Trophoblast cell (in vitro differentiated cells and primary cell): Measurements from ENCODE around the gene KIF2B.

Experiments used
- DNase-seq, 2 donors: peaks; one replicate each; pipeline ENCODE4 v3.0.0-alpha.2; 2016
- H2AFZ ChIP-seq: 2 replicates; pipeline ENCODE4 v1.6.1; 2013; ENCODE audit warnings: low read length, moderate library complexity, mild to moderate bottlenecking; ENCODE audit not compliant: insufficient read depth, poor library complexity
- H2AK5ac ChIP-seq: 2 replicates; pipeline ENCODE4 v1.6.1; 2013; ENCODE audit warnings: mild to moderate bottlenecking, low read length
- H2BK120ac ChIP-seq: 2 replicates; pipeline ENCODE4 v1.6.1; 2013; ENCODE audit warnings: low read length, mild to moderate bottlenecking, moderate library complexity; ENCODE audit not compliant: insufficient read depth, poor library complexity
- H2BK12ac ChIP-seq: 2 replicates; pipeline ENCODE4 v1.6.1; 2013; ENCODE audit warnings: mild to moderate bottlenecking, low read length, moderate library complexity
- H2BK5ac ChIP-seq: 2 replicates; pipeline ENCODE4 v1.6.1; 2013; ENCODE audit warnings: low read length, low read depth, moderate library complexity, mild to moderate bottlenecking; ENCODE audit not compliant: poor library complexity
- H3K14ac ChIP-seq: 2 replicates; pipeline ENCODE4 v1.6.1; 2013; ENCODE audit warnings: mild to moderate bottlenecking, low read length
- H3K18ac ChIP-seq: 2 replicates; pipeline ENCODE4 v1.6.1; 2013; ENCODE audit warnings: mild to moderate bottlenecking, low read length
- H3K23ac ChIP-seq: 2 replicates; pipeline ENCODE4 v1.6.1; 2013; ENCODE audit warnings: low read length
- H3K27ac ChIP-seq: 2 replicates; pipeline ENCODE4 v1.5.1; 2013; ENCODE audit warnings: low read depth, mild to moderate bottlenecking, inconsistent platforms, low read length, moderate library complexity
- H3K27me3 ChIP-seq: 2 replicates; pipeline ENCODE4 v1.6.1; 2013; ENCODE audit warnings: inconsistent platforms, mild to moderate bottlenecking, low read length, moderate library complexity; ENCODE audit not compliant: insufficient read depth
- H3K36me3 ChIP-seq, 2 experiments: 1 replicate in 1 of 2; 2 replicates in 1 of 2; pipeline ENCODE4 v1.6.1; 2013; ENCODE audit warnings: low read length in 2 of 2, mild to moderate bottlenecking in 2 of 2, moderate library complexity in 1 of 2; ENCODE audit not compliant: insufficient read depth in 2 of 2, control insufficient read depth in 1 of 2
- H3K4ac ChIP-seq: 2 replicates; pipeline ENCODE4 v1.6.1; 2013; ENCODE audit warnings: low read depth, mild to moderate bottlenecking, low read length, moderate library complexity
- H3K4me1 ChIP-seq, 2 experiments: 1 replicate in 1 of 2; 2 replicates in 1 of 2; pipeline ENCODE4 v1.6.1; 2013; ENCODE audit warnings: low read length in 2 of 2, mild to moderate bottlenecking in 2 of 2, moderate library complexity in 1 of 2; ENCODE audit not compliant: insufficient read depth in 2 of 2, control insufficient read depth in 1 of 2
- H3K4me2 ChIP-seq: 2 replicates; pipeline ENCODE4 v1.6.1; 2013; ENCODE audit warnings: inconsistent platforms, mild to moderate bottlenecking, low read length, moderate library complexity
- H3K4me3 ChIP-seq: 2 replicates; pipeline ENCODE4 v1.5.1; 2013; ENCODE audit warnings: mild to moderate bottlenecking, low read depth, low read length, inconsistent platforms
- H3K79me1 ChIP-seq: one replicate; pipeline ENCODE4 v1.6.1; 2013; ENCODE audit warnings: low read length
- H3K79me2 ChIP-seq: 2 replicates; pipeline ENCODE4 v1.6.1; 2013; ENCODE audit warnings: low read length, mild to moderate bottlenecking; ENCODE audit not compliant: control insufficient read depth, insufficient read depth, poor library complexity
- H3K9ac ChIP-seq: 2 replicates; pipeline ENCODE4 v1.6.1; 2013; ENCODE audit warnings: mild to moderate bottlenecking, low read length
- H3K9me3 ChIP-seq: 2 replicates; pipeline ENCODE4 v1.6.1; 2013; ENCODE audit warnings: low read depth, mild to moderate bottlenecking, control low read depth, inconsistent platforms, low read length; ENCODE audit not compliant: insufficient read depth
- H4K12ac ChIP-seq: 2 replicates; pipeline ENCODE4 v1.6.1; 2013; ENCODE audit warnings: low read depth, mild to moderate bottlenecking, low read length, moderate library complexity
- H4K8ac ChIP-seq: 2 replicates; pipeline ENCODE4 v1.6.1; 2013; ENCODE audit warnings: low read depth, mild to moderate bottlenecking, low read length, moderate library complexity
- H4K91ac ChIP-seq: one replicate; pipeline ENCODE4 v1.6.1; 2013; ENCODE audit warnings: low read depth, mild to moderate bottlenecking, low read length, moderate library complexity
- WGBS: extraction: QIAGEN DNeasy Blood & Tissue Kit; methylation state at CpG from one replicate; pipeline ENCODE4 v1.1.7; 2013; ENCODE audit warnings: missing lambda C conversion rate; ENCODE audit not compliant: insufficient read length, insufficient coverage; ENCODE audit errors: extremely low coverage; 5-methylcytosine and 5-hydroxymethylcytosine counted together

KIF2B gene

GRCh38 chr17:53804437-53804836 lies 18.3 kb upstream of the KIF2B start:
- Histone ChIP-seq H3K9ac (no peak overlapping the region), H2AK5ac (no peak overlapping the region), H3K27me3 (no peaks in the 10 kb centered on the region), H2AFZ (no peak overlapping the region), H3K4me1 (no peaks in the 10 kb centered on the region), H2BK5ac (no peak overlapping the region), H3K4me2 (no peak overlapping the region), H4K8ac (no peak overlapping the region), H2BK120ac (no peak overlapping the region), H3K4ac (no peak overlapping the region), H3K23ac (no peak overlapping the region), H3K4me3 (no peak overlapping the region), H3K9me3 (no peaks in the 10 kb centered on the region), H4K12ac (no peak overlapping the region), H3K79me1 (no peaks in the 10 kb centered on the region), H3K14ac (no peak overlapping the region), H3K18ac (no peak overlapping the region), H3K36me3 (no peaks in the 10 kb centered on the region), H4K91ac (no peak overlapping the region), H3K27ac (no peak overlapping the region), H2BK12ac (no peak overlapping the region), H3K79me2 (no peaks in the 10 kb centered on the region)
- no peak for DNase-seq
- no CpG with 5 or more reads among the region's 5 CpGs for WGBS

GRCh38 chr17:53806473-53806872 lies 16.3 kb upstream of the KIF2B start:
- Histone ChIP-seq H2AFZ (no peak overlapping the region), H3K9me3 (no peaks in the 10 kb centered on the region)

GRCh38 chr17:53807286-53807685 lies 15.4 kb upstream of the KIF2B start:
- Histone ChIP-seq H2BK12ac (no peak overlapping the region), H3K36me3 (no peaks in the 10 kb centered on the region), H2BK120ac (no peak overlapping the region)

More at GRCh38 chr17:53806473-53806872, 16.3 kb upstream of the KIF2B start:
- Histone ChIP-seq H4K91ac (no peak overlapping the region), H3K23ac (no peak overlapping the region), H3K27me3 (no peaks in the 10 kb centered on the region), H3K14ac (no peak overlapping the region), H3K9ac (no peak overlapping the region), H4K12ac (no peak overlapping the region), H2BK12ac (no peak overlapping the region), H3K79me1 (no peaks in the 10 kb centered on the region), H4K8ac (no peak overlapping the region), H3K79me2 (no peaks in the 10 kb centered on the region), H2AK5ac (no peak overlapping the region), H3K36me3 (no peaks in the 10 kb centered on the region), H3K4ac (no peak overlapping the region), H2BK120ac (no peak overlapping the region), H3K27ac (no peak overlapping the region), H2BK5ac (no peak overlapping the region), H3K4me3 (no peak overlapping the region), H3K18ac (no peak overlapping the region), H3K4me1 (no peaks in the 10 kb centered on the region), H3K4me2 (no peak overlapping the region)
- DNase-seq = no peak

DNA sequence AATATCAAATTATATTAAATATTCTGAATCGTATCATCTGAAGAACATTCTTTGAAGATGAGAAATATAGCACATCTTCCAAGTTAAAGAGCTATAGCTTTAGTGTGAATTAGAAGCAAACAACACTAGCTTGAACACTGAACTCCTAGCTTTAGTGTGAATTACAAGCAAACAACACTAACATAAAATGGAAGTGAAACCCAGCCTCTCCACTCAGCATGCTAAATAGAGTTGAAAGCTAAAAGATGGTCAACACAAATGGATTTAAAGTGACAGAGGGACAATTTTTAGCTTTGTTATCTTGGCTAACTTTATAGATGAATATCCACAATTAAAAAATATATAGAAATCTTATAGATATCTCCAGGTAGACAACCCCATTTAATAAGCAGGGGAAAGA lies 4.5 kb upstream of the KIF2B start:
- H2BK120ac ChIP-seq = no peak overlapping the region
- no peak overlapping the region for H3K4ac ChIP-seq
- H3K23ac ChIP-seq = no peak overlapping the region
- H2AK5ac ChIP-seq = no peak overlapping the region
- H3K36me3 ChIP-seq = no peaks in the 10 kb centered on the region
- H3K4me1 ChIP-seq = no peaks in the 10 kb centered on the region
- H3K9me3 ChIP-seq = peaks cover 3% of the 10 kb centered on the region
- no peak overlapping the region for H3K4me2 ChIP-seq
- H3K27me3 ChIP-seq = no peaks in the 10 kb centered on the region
- H4K8ac ChIP-seq = no peak overlapping the region
- no peak for DNase-seq
- no CpG with 5 or more reads among the region's 1 CpG for WGBS
- H4K12ac ChIP-seq = no peak overlapping the region
- no peak overlapping the region for H3K4me3 ChIP-seq
- no peak overlapping the region for H4K91ac ChIP-seq
- H2BK12ac ChIP-seq = no peak overlapping the region
- no peaks in the 10 kb centered on the region for H3K79me1 ChIP-seq
- no peak overlapping the region for H3K14ac ChIP-seq
- no peak overlapping the region for H2AFZ ChIP-seq
- no peak overlapping the region for H2BK5ac ChIP-seq
- no peak overlapping the region for H3K27ac ChIP-seq
- no peaks in the 10 kb centered on the region for H3K79me2 ChIP-seq
- no peak overlapping the region for H3K18ac ChIP-seq
- no peak overlapping the region for H3K9ac ChIP-seq

More at GRCh38 chr17:53807286-53807685, 15.4 kb upstream of the KIF2B start:
- no peak for DNase-seq
- H3K79me1 ChIP-seq = no peaks in the 10 kb centered on the region
- no peaks in the 10 kb centered on the region for H3K27me3 ChIP-seq
- H2BK5ac ChIP-seq = no peak overlapping the region
- H4K8ac ChIP-seq = no peak overlapping the region
- H2AFZ ChIP-seq = no peak overlapping the region
- no peaks in the 10 kb centered on the region for H3K4me1 ChIP-seq
- no peak overlapping the region for H3K18ac ChIP-seq
- H4K12ac ChIP-seq = no peak overlapping the region
- H2AK5ac ChIP-seq = no peak overlapping the region
- no peaks in the 10 kb centered on the region for H3K79me2 ChIP-seq
- H3K4ac ChIP-seq = no peak overlapping the region
- WGBS = no CpG with 5 or more reads among the region's 6 CpGs
- H4K91ac ChIP-seq = no peak overlapping the region
- no peak overlapping the region for H3K4me3 ChIP-seq
- H3K9me3 ChIP-seq = no peaks in the 10 kb centered on the region
- no peak overlapping the region for H3K23ac ChIP-seq
- H3K14ac ChIP-seq = no peak overlapping the region
- H3K9ac ChIP-seq = no peak overlapping the region
- no peak overlapping the region for H3K27ac ChIP-seq
- H3K4me2 ChIP-seq = no peak overlapping the region
